Karpas-422 (cell line): ENCODE results near the gene THAP4. TPM values are rescaled to one million over a fixed set of nuclear protein-coding genes. Genes with fewer than 3 reads are reported as not detected.

ENCODE experiments used
- DNase-seq: peaks from one replicate; pipeline ENCODE4 v3.0.0-alpha.2; 2015
- H2AFZ ChIP-seq: fragments of 200-600 bp; sonication (generic); 2 replicates; pipeline ENCODE4 v1.6.1; 2014; ENCODE audit warnings: antibody characterized with exemption, low read length, mixed read lengths
- H3K27ac ChIP-seq: fragments of 200-600 bp; sonication (generic); 2 replicates; pipeline ENCODE4 v1.5.1; 2014; ENCODE audit warnings: mild to moderate bottlenecking, low read length, moderate library complexity
- H3K27me3 ChIP-seq: fragments of 200-600 bp; sonication (generic); 2 replicates; pipeline ENCODE4 v1.6.1; 2014; ENCODE audit warnings: low read length, mixed read lengths
- H3K36me3 ChIP-seq: fragments of 200-600 bp; sonication (generic); 2 replicates; pipeline ENCODE4 v1.6.1; 2014; ENCODE audit warnings: low read length, mixed read lengths; ENCODE audit not compliant: insufficient read depth
- H3K4me1 ChIP-seq: fragments of 200-600 bp; sonication (generic); 2 replicates; pipeline ENCODE4 v1.6.1; 2014; ENCODE audit warnings: mild to moderate bottlenecking, low read length, mixed read lengths
- H3K4me2 ChIP-seq: fragments of 200-600 bp; sonication (generic); 2 replicates; pipeline ENCODE4 v1.6.1; 2014; ENCODE audit warnings: low read length, low read depth, mild to moderate bottlenecking; ENCODE audit not compliant: poor library complexity, severe bottlenecking
- H3K4me3 ChIP-seq: fragments of 200-600 bp; sonication (generic); 2 replicates; pipeline ENCODE4 v1.5.1; 2014; ENCODE audit warnings: mild to moderate bottlenecking, antibody characterized with exemption, low read length, mixed read lengths
- H3K79me2 ChIP-seq: fragments of 200-600 bp; sonication (generic); 2 replicates; pipeline ENCODE4 v1.6.1; 2014; ENCODE audit warnings: mild to moderate bottlenecking, low read length, mixed read lengths
- H3K9ac ChIP-seq: fragments of 200-600 bp; sonication (generic); 2 replicates; pipeline ENCODE4 v1.6.0; 2014; ENCODE audit warnings: low read length
- H3K9me2 ChIP-seq: fragments of 200-600 bp; sonication (generic), shearing (Covaris generic); replicated peaks from 2 replicates; pipeline ENCODE4 v1.6.0; 2014; ENCODE audit warnings: mild to moderate bottlenecking, low read length, moderate library complexity; ENCODE audit not compliant: insufficient read depth
- H3K9me3 ChIP-seq: fragments of 300-700, 200-600 bp; sonication (generic); 2 replicates; pipeline ENCODE4 v1.6.1; 2014; ENCODE audit warnings: low read length, mixed read lengths
- H4K20me1 ChIP-seq: fragments of 200-600 bp; sonication (generic); 2 replicates; pipeline ENCODE4 v1.6.1; 2014; ENCODE audit warnings: mild to moderate bottlenecking, antibody characterized with exemption, low read length, low read depth; ENCODE audit not compliant: insufficient read depth
- total RNA-seq: library from RNA; depleted of rRNA; stranded (reverse); fragments of >200 nt; shearing (Covaris generic); gene quantifications from 2 replicates; pipeline ENCODE4 v1.2.3, GENCODE V29; 2014; ENCODE audit warnings: low replicate concordance

THAP4 gene
- total RNA-seq, 1 experiment from 2014 or later = 45.4 TPM

- no peak overlapping the region for H3K4me3 ChIP-seq
- H3K27me3 ChIP-seq = no peaks in the 10 kb centered on the region
Observed at GRCh38 chr2:241554610-241555322, 82.2 kb downstream of the THAP4 start.

GRCh38 chr2:241553981-241554380 is 83.0 kb downstream of the THAP4 start:
- Histone ChIP-seq H3K27me3 (no peaks in the 10 kb centered on the region), H3K4me3 (no peak overlapping the region), H4K20me1 (no peaks in the 10 kb centered on the region), H3K27ac (no peak overlapping the region), H3K4me2 (no peak overlapping the region), H3K9me3 (no peaks in the 10 kb centered on the region), H3K36me3 (no peaks in the 10 kb centered on the region), H3K4me1 (peaks cover 10% of the 10 kb centered on the region), H3K9ac (no peak overlapping the region), H2AFZ (no peak overlapping the region), H3K79me2 (no peaks in the 10 kb centered on the region), H3K9me2 (no peaks in the 10 kb centered on the region)
- DNase-seq = no peak

More at GRCh38 chr2:241554610-241555322, 82.2 kb downstream of the THAP4 start:
- H2AFZ ChIP-seq = no peak overlapping the region
- H3K9me3 ChIP-seq = no peaks in the 10 kb centered on the region
- H3K4me1 ChIP-seq = peaks cover 10% of the 10 kb centered on the region
- H3K27ac ChIP-seq = no peak overlapping the region
- H3K4me2 ChIP-seq = no peak overlapping the region
- no peaks in the 10 kb centered on the region for H3K9me2 ChIP-seq
- H3K9ac ChIP-seq = no peak overlapping the region
- H4K20me1 ChIP-seq = no peaks in the 10 kb centered on the region
- no peaks in the 10 kb centered on the region for H3K79me2 ChIP-seq
- DNase-seq = no peak
- no peaks in the 10 kb centered on the region for H3K36me3 ChIP-seq

GRCh38 chr2:241553512-241553830 is 83.5 kb downstream of the THAP4 start:
- H4K20me1 ChIP-seq = no peaks in the 10 kb centered on the region
- no peaks in the 10 kb centered on the region for H3K9me2 ChIP-seq
- H3K36me3 ChIP-seq = no peaks in the 10 kb centered on the region
- H2AFZ ChIP-seq = no peak overlapping the region
- H3K79me2 ChIP-seq = no peaks in the 10 kb centered on the region
- H3K4me3 ChIP-seq = no peak overlapping the region
- no peak overlapping the region for H3K4me2 ChIP-seq
- peaks cover 10% of the 10 kb centered on the region for H3K4me1 ChIP-seq
- H3K9ac ChIP-seq = no peak overlapping the region
- DNase-seq = no peak
- H3K27me3 ChIP-seq = no peaks in the 10 kb centered on the region
- H3K27ac ChIP-seq = no peak overlapping the region
- H3K9me3 ChIP-seq = no peaks in the 10 kb centered on the region

- Histone ChIP-seq H3K9me2 (no peaks in the 10 kb centered on the region), H4K20me1 (no peaks in the 10 kb centered on the region), H3K4me2 (no peak overlapping the region), H3K36me3 (no peaks in the 10 kb centered on the region), H3K9me3 (no peaks in the 10 kb centered on the region), H3K79me2 (no peaks in the 10 kb centered on the region), H3K27ac (no peak overlapping the region), H3K4me1 (peaks cover 10% of the 10 kb centered on the region), H3K9ac (no peak overlapping the region), H3K27me3 (no peaks in the 10 kb centered on the region), H3K4me3 (no peak overlapping the region), H2AFZ (no peak overlapping the region)
- DNase-seq = no peak
Observed at GRCh38 chr2:241551998-241552737, 84.8 kb downstream of the THAP4 start.

GRCh38 chr2:241551599-241551997 is 85.4 kb downstream of the THAP4 start:
- no peak for DNase-seq
- Histone ChIP-seq H3K79me2 (no peaks in the 10 kb centered on the region), H3K9me2 (no peaks in the 10 kb centered on the region), H3K27me3 (no peaks in the 10 kb centered on the region), H2AFZ (no peak overlapping the region), H3K4me2 (no peak overlapping the region), H3K27ac (no peak overlapping the region), H4K20me1 (no peaks in the 10 kb centered on the region), H3K9me3 (no peaks in the 10 kb centered on the region), H3K36me3 (no peaks in the 10 kb centered on the region), H3K4me3 (no peak overlapping the region), H3K9ac (no peak overlapping the region), H3K4me1 (peaks cover 10% of the 10 kb centered on the region)

GRCh38 chr2:241550616-241551580 is 86.1 kb downstream of the THAP4 start:
- Histone ChIP-seq H3K9me3 (no peaks in the 10 kb centered on the region), H4K20me1 (no peaks in the 10 kb centered on the region), H3K9me2 (no peaks in the 10 kb centered on the region), H3K79me2 (no peaks in the 10 kb centered on the region), H3K4me3 (no peak overlapping the region), H3K9ac (no peak overlapping the region), H3K27me3 (no peaks in the 10 kb centered on the region), H3K4me2 (no peak overlapping the region), H3K27ac (no peak overlapping the region), H3K36me3 (no peaks in the 10 kb centered on the region), H2AFZ (no peak overlapping the region), H3K4me1 (peaks cover 10% of the 10 kb centered on the region)
- peak; percentile 53 for DNase-seq

GRCh38 chr2:241548451-241548835 is 88.5 kb downstream of the THAP4 start:
- H3K4me3 ChIP-seq = no peak overlapping the region
- no peaks in the 10 kb centered on the region for H3K9me3 ChIP-seq
- no peaks in the 10 kb centered on the region for H4K20me1 ChIP-seq
- H2AFZ ChIP-seq = no peak overlapping the region
- no peaks in the 10 kb centered on the region for H3K79me2 ChIP-seq
- no peak overlapping the region for H3K9ac ChIP-seq
- no peak for DNase-seq
- no peak overlapping the region for H3K27ac ChIP-seq
- H3K4me2 ChIP-seq = no peak overlapping the region
- H3K4me1 ChIP-seq = peaks cover 10% of the 10 kb centered on the region
- H3K27me3 ChIP-seq = no peaks in the 10 kb centered on the region
- no peaks in the 10 kb centered on the region for H3K36me3 ChIP-seq
- H3K9me2 ChIP-seq = no peaks in the 10 kb centered on the region
